HCT116 (cell line): ENCODE results near the gene NPPB. TPM values are rescaled to one million over a fixed set of nuclear protein-coding genes. Genes with fewer than 3 reads are reported as not detected.
A peak's percentile ranks its signal among the peaks of the same experiment; 100 is the strongest.

Experiments
- ATAC-seq: fragments of 200-7000 bp; cut with Tn5 transposase; 2 replicates; pipeline ENCODE4 v1.9.1; 2020; ENCODE audit warnings: mild to moderate bottlenecking, moderate library complexity
- BruUV-seq: library from RNA; stranded (reverse); fragments of 400-500 nt; replicated peaks from 2 replicates; lab custom pipeline; 2021; lab: Mats Ljungman, UMichigan
- CTCF ChIA-PET: fragments of 300-600 bp; sonication (Branson Sonifier 250); formaldehyde crosslinking; loops from one replicate; lab custom pipeline; 2021; ENCODE audit warnings: antibody characterized with exemption; lab: Charles Lee
- POLR2A ChIA-PET: fragments of 300-600, 350-600 bp; sonication (Branson Sonifier 250); formaldehyde crosslinking; loops from one replicate; lab custom pipeline; 2021; ENCODE audit warnings: antibody characterized with exemption; lab: Charles Lee
- RAD21 ChIA-PET, 2 experiments: fragments of 300-600 bp; sonication (Branson Sonifier 250); formaldehyde crosslinking; loops; one replicate each; lab custom pipeline; 2023; ENCODE audit warnings: low total read pairs in 2 of 2; ENCODE audit not compliant: uncharacterized antibody in 2 of 2, unreplicated experiment in 2 of 2, low non-redundant PET in 1 of 2; lab: Charles Lee
- DNase-seq: peaks from one replicate; pipeline ENCODE4 v3.0.0-alpha.2; 2010; ENCODE audit warnings: low read depth, low spot score
- H2AFZ ChIP-seq: fragments of 200-600 bp; shearing (Covaris generic), sonication (generic); 2 replicates; pipeline ENCODE4 v1.6.1; 2017; ENCODE audit warnings: low read depth, mixed run types, mixed read lengths, antibody characterized with exemption, low read length; ENCODE audit not compliant: poor library complexity, severe bottlenecking
- H3K27ac ChIP-seq: 2 replicates; pipeline ENCODE4 v1.5.1; 2012; ENCODE audit warnings: low read depth, low read length
- H3K27me3 ChIP-seq: fragments of 200-600 bp; sonication (generic); 2 replicates; pipeline ENCODE4 v1.6.1; 2016; ENCODE audit warnings: mixed run types, low read length, mixed read lengths; ENCODE audit not compliant: insufficient read depth
- H3K36me3 ChIP-seq, 2 experiments: fragments of 200-500 bp in 1 of 2; fragments of 200-600 bp in 1 of 2; sonication (Bioruptor generic) in 1 of 2; sonication (generic) in 1 of 2; 2 replicates each; pipeline versions ENCODE4 v1.5.1 to v1.6.1; 2014 to 2016; ENCODE audit warnings: low read length in 2 of 2, inconsistent platforms in 1 of 2, mixed read lengths in 1 of 2, mixed run types in 1 of 2; ENCODE audit not compliant: insufficient read depth in 2 of 2, control insufficient read depth in 1 of 2
- H3K4me1 ChIP-seq, 2 experiments: fragments of 200-600 bp in 1 of 2; sonication (generic) in 1 of 2; 2 replicates each; pipeline versions ENCODE4 v1.5.1 to v1.6.1; 2012 to 2017; ENCODE audit warnings: low read length in 2 of 2, inconsistent platforms in 1 of 2, mild to moderate bottlenecking in 1 of 2, mixed read lengths in 1 of 2, mixed run types in 1 of 2, moderate library complexity in 1 of 2; ENCODE audit not compliant: insufficient read depth in 2 of 2, control insufficient read depth in 1 of 2
- H3K4me2 ChIP-seq: fragments of 200-600 bp; sonication (generic); 2 replicates; pipeline ENCODE4 v1.6.1; 2017; ENCODE audit warnings: mixed run types, low read length, mixed read lengths
- H3K4me3 ChIP-seq, 2 experiments: fragments of 200-600 bp in 1 of 2; sonication (generic) in 1 of 2; replicated peaks in 1 of 2; 2 replicates each; pipeline ENCODE4 v1.5.1; 2011 to 2016; ENCODE audit warnings: low read length in 2 of 2, control low read depth in 1 of 2, low read depth in 1 of 2, mild to moderate bottlenecking in 1 of 2, mixed read lengths in 1 of 2, mixed run types in 1 of 2
- H3K79me2 ChIP-seq: fragments of 200-600 bp; sonication (generic); 2 replicates; pipeline ENCODE4 v1.6.1; 2017; ENCODE audit warnings: mild to moderate bottlenecking, mixed run types, low read length, moderate library complexity, mixed read lengths; ENCODE audit not compliant: insufficient read depth
- H3K9ac ChIP-seq: fragments of 200-600 bp; sonication (generic); 2 replicates; pipeline ENCODE4 v1.6.1; 2016; ENCODE audit warnings: low read length, mixed read lengths
- H3K9me2 ChIP-seq: fragments of 200-600 bp; sonication (generic), shearing (Covaris generic); 2 replicates; pipeline ENCODE4 v1.6.1; 2017; ENCODE audit warnings: mixed run types, mild to moderate bottlenecking, moderate library complexity; ENCODE audit not compliant: insufficient read depth
- H3K9me3 ChIP-seq, 2 experiments: fragments of 200-500 bp in 1 of 2; fragments of 200-600 bp in 1 of 2; sonication (Bioruptor generic) in 1 of 2; sonication (generic) in 1 of 2; 2 replicates each; pipeline ENCODE4 v1.6.1; 2014 to 2017; ENCODE audit warnings: low read length in 2 of 2, mixed read lengths in 2 of 2, inconsistent platforms in 1 of 2, low read depth in 1 of 2, mild to moderate bottlenecking in 1 of 2, mixed run types in 1 of 2, moderate library complexity in 1 of 2; ENCODE audit not compliant: control insufficient read depth in 1 of 2, insufficient read depth in 1 of 2
- H4K20me1 ChIP-seq: fragments of 200-600 bp; sonication (generic), shearing (Covaris generic); 2 replicates; pipeline ENCODE4 v1.6.1; 2017; ENCODE audit warnings: mixed run types, mild to moderate bottlenecking, moderate library complexity; ENCODE audit not compliant: insufficient read depth
- ELF1 ChIP-seq: IDR thresholded peaks from 2 replicates; pipeline ENCODE4 v1.6.1; 2012; ENCODE audit warnings: low read depth, borderline replicate concordance
- JUND ChIP-seq: IDR thresholded peaks from 2 replicates; pipeline ENCODE4 v1.6.1; 2012
- POLR2A ChIP-seq: IDR thresholded peaks from 2 replicates; pipeline ENCODE4 v1.7.0; 2011; ENCODE audit warnings: borderline replicate concordance; ENCODE audit not compliant: insufficient read depth, insufficient read length; ENCODE audit errors: extremely low read depth
- TCF7L2 ChIP-seq: IDR thresholded peaks from 2 replicates; pipeline ENCODE4 v1.7.0; 2011; ENCODE audit warnings: borderline replicate concordance, inconsistent platforms; ENCODE audit not compliant: insufficient read depth, insufficient read length; ENCODE audit errors: extremely low read depth
- ZFX ChIP-seq: fragments of 450-650 bp; IDR thresholded peaks from 2 replicates; pipeline ENCODE4 v1.6.1; 2017
- intact Hi-C: fragments of 100-400 bp; cut with micrococcal nuclease; formaldehyde crosslinking; loops from 2 replicates; pipeline ENCODE4 v1.10.0; 2022
- total RNA-seq: library from RNA; stranded (reverse); gene quantifications from one replicate; pipeline ENCODE4 v1.2.1, GENCODE V29; 2021; ENCODE audit not compliant: unreplicated experiment
- TF ChIP-seq, protein P1 (sequence below), 3 experiments: fragments of 200-600 bp in 1 of 3; sonication (generic) in 1 of 3; IDR thresholded peaks in 2 of 3; conservative IDR thresholded peaks in 1 of 3; 2 replicates each; pipeline ENCODE4 v1.5.1; 2012 to 2017; ENCODE audit warnings: low read depth in 2 of 3, low read length in 2 of 3, antibody characterized with exemption in 1 of 3, borderline replicate concordance in 1 of 3, control low read depth in 1 of 3, mild to moderate bottlenecking in 1 of 3, mixed read lengths in 1 of 3, mixed run types in 1 of 3, moderate library complexity in 1 of 3; ENCODE audit not compliant: insufficient read depth in 1 of 3

NPPB gene
- total RNA-seq, 1 experiment from 2014 or later: not detected

GRCh38 chr1:11877074-11877473, 18.3 kb upstream of the NPPB start:
- Histone ChIP-seq H2AFZ (no peak overlapping the region), H3K4me2 (no peak overlapping the region), H3K4me3 (no peak overlapping the region), H3K79me2 (no peaks in the 10 kb centered on the region), H3K36me3 (no peaks in the 10 kb centered on the region), H3K4me1 (no peaks in the 10 kb centered on the region), H3K27me3 (no peaks in the 10 kb centered on the region), H3K27ac (no peak overlapping the region), H4K20me1 (no peaks in the 10 kb centered on the region), H3K9ac (no peak overlapping the region), H3K9me3 (no peaks in the 10 kb centered on the region), H3K9me2 (no peaks in the 10 kb centered on the region)
- no peak for ATAC-seq
- no TSS peak for BruUV-seq
- intact Hi-C loops: no loop called here
- POLR2A ChIA-PET: no interaction called here
- TF ChIP-seq JUND: no peak
- no peak for TF ChIP-seq ZFX
- TF ChIP-seq POLR2A: no peak
- no peak for DNase-seq
- RAD21 ChIA-PET: no interaction called here
- CTCF ChIA-PET: no interaction called here

GRCh38 chr1:11875094-11875493, 16.3 kb upstream of the NPPB start:
- POLR2A ChIA-PET: no interaction called here
- BruUV-seq: no TSS peak
- no peak overlapping the region for H2AFZ ChIP-seq
- H3K27me3 ChIP-seq: no peaks in the 10 kb centered on the region
- ATAC-seq (peak; percentile 66), DNase-seq (no peak)
- H3K9ac ChIP-seq: no peak overlapping the region
- intact Hi-C loops: no loop called here
- TF ChIP-seq POLR2A: no peak
- no peak for TF ChIP-seq ELF1
- no peak for TF ChIP-seq TCF7L2
- TF ChIP-seq, protein P1, sequence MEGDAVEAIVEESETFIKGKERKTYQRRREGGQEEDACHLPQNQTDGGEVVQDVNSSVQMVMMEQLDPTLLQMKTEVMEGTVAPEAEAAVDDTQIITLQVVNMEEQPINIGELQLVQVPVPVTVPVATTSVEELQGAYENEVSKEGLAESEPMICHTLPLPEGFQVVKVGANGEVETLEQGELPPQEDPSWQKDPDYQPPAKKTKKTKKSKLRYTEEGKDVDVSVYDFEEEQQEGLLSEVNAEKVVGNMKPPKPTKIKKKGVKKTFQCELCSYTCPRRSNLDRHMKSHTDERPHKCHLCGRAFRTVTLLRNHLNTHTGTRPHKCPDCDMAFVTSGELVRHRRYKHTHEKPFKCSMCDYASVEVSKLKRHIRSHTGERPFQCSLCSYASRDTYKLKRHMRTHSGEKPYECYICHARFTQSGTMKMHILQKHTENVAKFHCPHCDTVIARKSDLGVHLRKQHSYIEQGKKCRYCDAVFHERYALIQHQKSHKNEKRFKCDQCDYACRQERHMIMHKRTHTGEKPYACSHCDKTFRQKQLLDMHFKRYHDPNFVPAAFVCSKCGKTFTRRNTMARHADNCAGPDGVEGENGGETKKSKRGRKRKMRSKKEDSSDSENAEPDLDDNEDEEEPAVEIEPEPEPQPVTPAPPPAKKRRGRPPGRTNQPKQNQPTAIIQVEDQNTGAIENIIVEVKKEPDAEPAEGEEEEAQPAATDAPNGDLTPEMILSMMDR (IDR thresholded peaks at IDR 0.05 in 2 of 3, conservative IDR thresholded peaks at IDR 0.05 in 1 of 3; ENCODE audit: borderline replicate concordance in 1 of 3, insufficient read depth in 1 of 3, low read depth in 2 of 3, low read length in 2 of 3): peak in 2 of 3 experiments; percentile 8 to 13; a peak in 1 of 6 replicates
- H3K4me3 ChIP-seq: no peak overlapping the region
- H3K9me2 ChIP-seq: no peaks in the 10 kb centered on the region
- H3K36me3 ChIP-seq: no peaks in the 10 kb centered on the region
- RAD21 ChIA-PET: no interaction called here
- H4K20me1 ChIP-seq: no peaks in the 10 kb centered on the region
- no peak overlapping the region for H3K4me2 ChIP-seq
- H3K4me1 ChIP-seq: no peaks in the 10 kb centered on the region
- H3K79me2 ChIP-seq: no peaks in the 10 kb centered on the region
- no peaks in the 10 kb centered on the region for H3K9me3 ChIP-seq
- CTCF ChIA-PET: no interaction called here
- no peak overlapping the region for H3K27ac ChIP-seq
